Measurements from ENCODE around the gene UCHL3. TPM values are rescaled to one million over a fixed set of nuclear protein-coding genes. Genes with fewer than 3 reads are reported as not detected.

The UCHL3 gene
- total and polyA plus RNA-seq, 8 donors: 13.1 to 21.0 (median 19.2) TPM

- WGBS, 2 donors: 85 to 86% methylated on average over 1 of the region's 1 CpG
- no peak for FAIRE-seq
- Histone ChIP-seq H3K36me3 (peaks cover 0 to 11% (median 0%) of the 10 kb centered on the region in 3 donors), H3K4me3 (no peak overlapping the region), H3K9me3 (no peaks in the 10 kb centered on the region), H3K4me1 (no peaks in the 10 kb centered on the region), H3K27me3 (no peaks in the 10 kb centered on the region), H3K27ac (no peak overlapping the region)
- no peak for ATAC-seq
- intact Hi-C loops (cut with DNase I): no loop called here
- no peak for DNase-seq
- no peak for TF ChIP-seq CTCF (IDR thresholded peaks at IDR 0.05)
Measured at GRCh38 chr13:75569576-75569975, 20.0 kb downstream of the UCHL3 start.

- Histone ChIP-seq H3K9me3 (no peaks in the 10 kb centered on the region), H3K4me1 (no peaks in the 10 kb centered on the region), H3K27ac (no peak overlapping the region), H3K4me3 (no peak overlapping the region), H3K36me3 (peaks cover 0 to 9% (median 0%) of the 10 kb centered on the region in 3 donors), H3K27me3 (no peaks in the 10 kb centered on the region)
- intact Hi-C loops (cut with DNase I): no loop called here
- no peak for DNase-seq
- FAIRE-seq: no peak
- no peak for ATAC-seq
- WGBS, 2 donors: 90 to 94% methylated on average over 3 of the region's 3 CpGs
- TF ChIP-seq CTCF (IDR thresholded peaks at IDR 0.05): no peak
Measured at GRCh38 chr13:75579529-75579928, 29.9 kb downstream of the UCHL3 start.

- no peak for DNase-seq
- intact Hi-C loops (cut with DNase I): no loop called here
- H3K4me1 ChIP-seq: no peaks in the 10 kb centered on the region
- WGBS, 2 donors: 65 to 78% methylated on average over 2 of the region's 2 CpGs
- no peak for FAIRE-seq
- no peak overlapping the region for H3K27ac ChIP-seq
- H3K36me3 ChIP-seq: no peaks in the 10 kb centered on the region
- H3K4me3 ChIP-seq: no peak overlapping the region
- TF ChIP-seq CTCF (IDR thresholded peaks at IDR 0.05): no peak
- no peaks in the 10 kb centered on the region for H3K9me3 ChIP-seq
- ATAC-seq: no peak
- no peaks in the 10 kb centered on the region for H3K27me3 ChIP-seq
Measured at GRCh38 chr13:75581874-75582640, 32.5 kb downstream of the UCHL3 start.

GRCh38 chr13:75583091-75583490 is 33.5 kb downstream of the UCHL3 start:
- no peak for ATAC-seq
- H3K4me3 ChIP-seq: no peak overlapping the region
- FAIRE-seq: no peak

More at GRCh38 chr13:75583091-75583490, 33.5 kb downstream of the UCHL3 start:
- DNase-seq: no peak
- no peak overlapping the region for H3K27ac ChIP-seq
- no peaks in the 10 kb centered on the region for H3K36me3 ChIP-seq
- no peaks in the 10 kb centered on the region for H3K27me3 ChIP-seq
- no peak for TF ChIP-seq CTCF (IDR thresholded peaks at IDR 0.05)
- intact Hi-C loops (cut with DNase I): no loop called here
- H3K4me1 ChIP-seq: no peaks in the 10 kb centered on the region
- no peaks in the 10 kb centered on the region for H3K9me3 ChIP-seq
